ENCODE measurements around the gene ZYG11A. TPM values are rescaled to one million over a fixed set of nuclear protein-coding genes. Genes with fewer than 3 reads are reported as not detected.

Gene ZYG11A
- total and polyA plus RNA-seq, 2 of the 8 experiments (the other 6 are each of a cell fraction or from before 2014, with no cell fraction given), result 0.89 to 2.6 TPM

GRCh38 chr1:52917581-52917980, 75.0 kb downstream of the ZYG11A start:
- H3K9ac ChIP-seq (replicated peaks in 1 of 4; ENCODE audit: extremely low read depth in 1 of 4, low read depth in 3 of 4, low read length in 3 of 4), result no peak overlapping the region
- no peak overlapping the region for H2AFZ ChIP-seq (ENCODE audit: low read length)
- ChIA-PET CTCF (ENCODE audit: partially characterized antibody) (interaction anchor here (0.9 to 6.1 kb wide), 4 partner anchors 9 to 259 kb away, joined by 3 to 39 read pairs (median 3); no protein-coding TSS in a partner anchor), POLR2A (ENCODE audit: partially characterized antibody) (interaction anchor here (1.3 kb wide), 1 partner anchor 10 kb away, joined by 3 read pairs; the partner anchor contains the start of gene SCP2)
- no peaks in the 10 kb centered on the region for H3K79me2 ChIP-seq (ENCODE audit: control insufficient read depth in 1 of 2, insufficient read depth in 2 of 2, low read length in 2 of 2)
- no peak overlapping the region for H3K4ac ChIP-seq (replicated peaks; ENCODE audit: insufficient read length, low read depth, low read length)
- WGBS, 2 experiments (ENCODE audit: extremely low coverage in 1 of 2, insufficient coverage in 1 of 2, insufficient read length in 1 of 2, insufficient replicate concordance in 2 of 2, low coverage in 1 of 2, low lambda C conversion rate in 2 of 2, missing lambda C conversion rate in 1 of 2), result 90% methylated on average over 1 of the region's 1 CpG; no CpG with 5 or more reads in 1 of the 2 experiments
- H3K4me1 ChIP-seq (replicated peaks in 1 of 4; ENCODE audit: control insufficient read depth in 3 of 4, insufficient read depth in 4 of 4, low read length in 3 of 4), result peaks cover 0 to 2% (median 0%) of the 10 kb centered on the region in 4 experiments; a peak in 3 of 7 replicates
- H3K56ac ChIP-seq (replicated peaks; ENCODE audit: insufficient read length, low read depth, low read length), result no peak overlapping the region
- no peak overlapping the region for H4K5ac ChIP-seq (ENCODE audit: insufficient read length, low read depth, low read length)
- no peak overlapping the region for H3K4me2 ChIP-seq (ENCODE audit: insufficient read depth in 1 of 2, low read depth in 2 of 2, low read length in 2 of 2)
- H3K36me3 ChIP-seq (ENCODE audit: control insufficient read depth in 2 of 4, insufficient read depth in 4 of 4, low read length in 3 of 4), result no peaks in the 10 kb centered on the region
- no peak overlapping the region for H2BK5ac ChIP-seq (ENCODE audit: low read depth, low read length)
- no peak overlapping the region for H3K27ac ChIP-seq (ENCODE audit: low read depth, low read length)
- H3K27me3 ChIP-seq (replicated peaks in 1 of 4; ENCODE audit: control insufficient read depth in 3 of 4, extremely low read depth in 1 of 4, insufficient read depth in 3 of 4, low read length in 3 of 4), result peaks cover 3 to 27% (median 16%) of the 10 kb centered on the region in 4 experiments
- DNase-seq (ENCODE audit: low read depth in 1 of 2, low spot score in 2 of 2), result no peak
- H3K9me3 ChIP-seq (ENCODE audit: insufficient read depth in 2 of 2, low read depth in 1 of 2, low read length in 1 of 2), result no peaks in the 10 kb centered on the region; a peak in 1 of 4 replicates
- peaks cover 2% of the 10 kb centered on the region for H3K23me2 ChIP-seq (ENCODE audit: low read depth, low read length)
- H4K8ac ChIP-seq (ENCODE audit: extremely low read depth, insufficient read depth, low read length), result no peak overlapping the region
- H3K23ac ChIP-seq (ENCODE audit: insufficient read length), result no peak overlapping the region
- no peak overlapping the region for H3K4me3 ChIP-seq (ENCODE audit: extremely low read depth in 1 of 4, insufficient read depth in 2 of 4, low read depth in 3 of 4, low read length in 4 of 4)
- peaks cover 5% of the 10 kb centered on the region for H3K79me1 ChIP-seq (ENCODE audit: low read depth, low read length)
- H2BK20ac ChIP-seq (ENCODE audit: low read length), result no peak overlapping the region
- TF ChIP-seq ASH2L (IDR thresholded peaks at IDR 0.05; ENCODE audit: low read length) (no peak), EZH2 (IDR thresholded peaks at IDR 0.05; ENCODE audit: low read depth, low read length, severe bottlenecking) (no peak), EP300 (IDR thresholded peaks at IDR 0.05; ENCODE audit: borderline replicate concordance in 1 of 2, low read depth in 2 of 2, low read length in 2 of 2) (no peak), BACH1 (IDR thresholded peaks at IDR 0.05; ENCODE audit: low read length) (no peak)
- H3K14ac ChIP-seq (ENCODE audit: insufficient read length), result no peak overlapping the region
- H2BK120ac ChIP-seq (replicated peaks; ENCODE audit: low read depth, low read length), result no peak overlapping the region
- H2BK15ac ChIP-seq (ENCODE audit: low read length), result no peak overlapping the region
- H4K91ac ChIP-seq (replicated peaks; ENCODE audit: insufficient read length, low read length), result no peak overlapping the region
- FAIRE-seq, result no peak
- H4K20me1 ChIP-seq (replicated peaks in 1 of 2; ENCODE audit: control insufficient read depth in 1 of 2, insufficient read depth in 2 of 2, low read length in 2 of 2), result peaks cover 1 to 2% of the 10 kb centered on the region in 2 experiments
- H2AK5ac ChIP-seq (ENCODE audit: low read depth, low read length), result no peak overlapping the region
- H2BK12ac ChIP-seq (ENCODE audit: low read depth, low read length), result no peak overlapping the region
- no peak overlapping the region for H3K18ac ChIP-seq (ENCODE audit: extremely low read depth, low read length)
